MCF 10A (cell line): ENCODE results near the gene ABCB1. TPM values are rescaled to one million over a fixed set of nuclear protein-coding genes. Genes with fewer than 3 reads are reported as not detected.

Experiments used
- BruUV-seq: library from RNA; stranded (reverse); fragments of 400-500 nt; replicated peaks from 2 replicates; lab custom pipeline; 2021; lab: Mats Ljungman, UMichigan
- CTCF ChIA-PET: fragments of 300-600 bp; sonication (Branson Sonifier 250); formaldehyde crosslinking; extraction: SDS; loops from one replicate; lab custom pipeline; 2021; ENCODE audit warnings: antibody characterized with exemption, inconsistent platforms; lab: Yijun Ruan, JAX
- POLR2A ChIA-PET: fragments of 300-600, 350-650 bp; sonication (Branson Sonifier 250); formaldehyde crosslinking; extraction: SDS; loops from one replicate; lab custom pipeline; 2020; ENCODE audit warnings: antibody characterized with exemption, inconsistent platforms; lab: Yijun Ruan, JAX
- DNase-seq: peaks from one replicate; pipeline ENCODE4 v3.0.0-alpha.2; 2018; ENCODE audit not compliant: unreplicated experiment
- H3K27ac Mint-ChIP-seq: one replicate; pipeline ENCODE4 v1.8.0; 2022; ENCODE audit warnings: mild to moderate bottlenecking, low read depth, mixed read lengths; ENCODE audit not compliant: unreplicated experiment
- H3K27me3 Mint-ChIP-seq: one replicate; pipeline ENCODE4 v1.8.0; 2022; ENCODE audit warnings: mixed read lengths; ENCODE audit not compliant: insufficient read depth, unreplicated experiment
- H3K36me3 Mint-ChIP-seq: one replicate; pipeline ENCODE4 v1.8.0; 2022; ENCODE audit warnings: mild to moderate bottlenecking, moderate library complexity, mixed read lengths; ENCODE audit not compliant: insufficient read depth, unreplicated experiment
- H3K4me1 Mint-ChIP-seq: one replicate; pipeline ENCODE4 v1.8.0; 2022; ENCODE audit warnings: mixed read lengths; ENCODE audit not compliant: insufficient read depth, unreplicated experiment
- H3K4me3 Mint-ChIP-seq: one replicate; pipeline ENCODE4 v1.8.0; 2022; ENCODE audit warnings: mild to moderate bottlenecking, moderate library complexity, mixed read lengths; ENCODE audit not compliant: unreplicated experiment
- H3K9me3 Mint-ChIP-seq: one replicate; pipeline ENCODE4 v1.8.0; 2022; ENCODE audit warnings: mixed read lengths; ENCODE audit not compliant: unreplicated experiment
- CTCF ChIP-seq: fragments of 200-600 bp; IDR thresholded peaks from one replicate; pipeline ENCODE4 v1.8.0; 2022; ENCODE audit warnings: antibody characterized with exemption, mild to moderate bottlenecking; ENCODE audit not compliant: unreplicated experiment
- intact Hi-C: fragments of 100-400 bp; cut with micrococcal nuclease; formaldehyde crosslinking; loops from 2 replicates; pipeline ENCODE4 v1.14.1; 2022
- total RNA-seq: library from RNA; stranded (reverse); gene quantifications from 2 replicates; pipeline ENCODE4 v1.2.3, GENCODE V29; 2022

The ABCB1 gene
- total RNA-seq, 1 experiment from 2014 or later = not detected

DNA sequence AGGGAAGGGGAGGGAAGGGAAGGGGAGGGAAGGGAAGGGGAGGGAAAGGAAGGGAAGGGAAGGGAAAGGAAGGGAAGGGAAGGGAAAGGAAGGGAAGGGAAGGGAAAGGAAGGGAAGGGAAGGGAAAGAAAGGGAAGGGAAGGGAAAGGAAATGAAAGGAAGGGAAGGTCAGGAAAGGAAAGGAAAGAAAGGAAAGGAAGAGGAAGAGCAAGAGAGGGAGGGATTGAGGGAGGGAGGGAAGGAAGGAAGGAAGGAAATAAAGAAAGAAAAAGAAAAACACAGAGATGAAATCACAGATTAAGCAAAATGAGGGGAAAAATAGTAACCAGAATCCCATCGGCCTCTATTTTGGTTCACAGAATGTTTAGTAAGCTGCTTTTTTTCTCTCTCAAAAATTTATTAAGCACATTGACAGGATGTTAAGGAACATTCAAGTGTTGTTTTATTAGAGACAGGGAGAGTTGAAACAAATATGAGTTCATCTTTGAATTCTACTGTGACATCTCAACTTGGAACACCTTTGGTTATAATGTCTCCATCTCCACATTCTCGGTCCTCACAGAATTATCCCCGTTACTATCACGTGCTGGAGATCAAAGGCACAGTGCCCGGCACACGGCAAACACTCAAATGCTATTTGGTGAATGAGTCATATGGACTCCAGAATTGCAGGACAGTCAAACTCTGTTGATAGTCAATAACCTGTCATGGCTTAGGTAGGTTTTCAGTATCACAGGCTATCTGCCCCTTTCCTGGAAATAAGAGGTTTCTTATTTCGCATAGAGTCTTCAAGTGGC lies 52.4 kb downstream of the ABCB1 start:
- no peak for TF ChIP-seq CTCF
- Mint-ChIP-seq H3K4me3 (no peak overlapping the region), H3K4me1 (no peaks in the 10 kb centered on the region), H3K27ac (no peak overlapping the region), H3K36me3 (no peaks in the 10 kb centered on the region), H3K27me3 (peaks cover 32% of the 10 kb centered on the region), H3K9me3 (no peaks in the 10 kb centered on the region)
- BruUV-seq = no TSS peak
- ChIA-PET POLR2A (no interaction called here), CTCF (no interaction called here)
- intact Hi-C loops = no loop called here
- DNase-seq = no peak

DNA sequence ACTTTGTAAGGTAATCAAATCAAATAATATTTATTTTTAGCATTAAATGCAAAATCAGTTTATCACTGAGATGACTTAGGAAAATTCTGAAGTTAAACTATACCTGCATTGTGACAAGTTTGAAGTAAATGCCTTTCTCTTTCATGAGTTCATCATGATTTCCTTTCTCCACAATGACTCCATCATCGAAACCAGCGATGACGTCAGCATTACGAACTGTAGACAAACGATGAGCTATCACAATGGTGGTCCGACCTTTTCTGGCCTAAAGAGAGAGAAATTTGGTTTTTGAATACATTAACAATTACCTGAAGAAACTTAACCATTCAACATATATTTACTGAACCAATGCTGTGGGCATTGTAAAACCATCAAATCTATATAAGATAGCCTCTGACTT lies 54.9 kb downstream of the ABCB1 start:
- no peaks in the 10 kb centered on the region for H3K36me3 Mint-ChIP-seq
- no TSS peak for BruUV-seq

GRCh38 chr7:87543623-87544022 lies 57.1 kb downstream of the ABCB1 start:
- BruUV-seq = no TSS peak
- ChIA-PET CTCF (interaction anchor here (0.7 kb wide), 2 partner anchors 34 to 413 kb away, joined by 3 read pairs; no protein-coding TSS in a partner anchor), POLR2A (no interaction called here)
- intact Hi-C loops = no loop called here
- no peaks in the 10 kb centered on the region for H3K4me1 Mint-ChIP-seq
- no peak overlapping the region for H3K4me3 Mint-ChIP-seq
- H3K27me3 Mint-ChIP-seq = peaks cover 19% of the 10 kb centered on the region
- no peak for TF ChIP-seq CTCF
- no peak for DNase-seq
- H3K27ac Mint-ChIP-seq = no peak overlapping the region
- no peaks in the 10 kb centered on the region for H3K36me3 Mint-ChIP-seq
- H3K9me3 Mint-ChIP-seq = no peaks in the 10 kb centered on the region

More for the DNA sequence above, 54.9 kb downstream of the ABCB1 start:
- POLR2A ChIA-PET = interaction anchor here (0.6 kb wide), 1 partner anchor 153 kb away, joined by 3 read pairs; no protein-coding TSS in a partner anchor
- no peak for DNase-seq
- Mint-ChIP-seq H3K4me1 (no peaks in the 10 kb centered on the region), H3K27ac (no peak overlapping the region), H3K9me3 (no peaks in the 10 kb centered on the region), H3K27me3 (peaks cover 32% of the 10 kb centered on the region), H3K4me3 (no peak overlapping the region)
- no peak for TF ChIP-seq CTCF
- CTCF ChIA-PET = no interaction called here
- intact Hi-C loops = no loop called here

- ChIA-PET CTCF (no interaction called here), POLR2A (no interaction called here)
- DNase-seq = no peak
- intact Hi-C loops = no loop called here
- Mint-ChIP-seq H3K9me3 (no peaks in the 10 kb centered on the region), H3K4me1 (no peaks in the 10 kb centered on the region), H3K27ac (no peak overlapping the region), H3K4me3 (no peak overlapping the region), H3K36me3 (no peaks in the 10 kb centered on the region), H3K27me3 (peaks cover 23% of the 10 kb centered on the region)
- TF ChIP-seq CTCF = no peak
- BruUV-seq = no TSS peak
Measured at GRCh38 chr7:87541648-87542047, 59.0 kb downstream of the ABCB1 start.
